H9 (cell line): ENCODE data around the gene ALDH1A3. TPM values are rescaled to one million over a fixed set of nuclear protein-coding genes. Genes with fewer than 3 reads are reported as not detected.
A peak's percentile ranks its signal among the peaks of the same experiment; 100 is the strongest.

Source experiments
- DNase-seq: peaks from one replicate; pipeline ENCODE4 v3.0.0-alpha.2; 2017
- H2AFZ ChIP-seq: one replicate; pipeline ENCODE4 v1.6.1; 2013; ENCODE audit warnings: mild to moderate bottlenecking, low read length, control low read depth, moderate library complexity
- H2AK5ac ChIP-seq: 2 replicates; pipeline ENCODE4 v1.6.1; 2013; ENCODE audit warnings: low read length, control low read depth, mixed read lengths; ENCODE audit not compliant: insufficient read length
- H2BK120ac ChIP-seq: one replicate; pipeline ENCODE4 v1.6.1; 2013; ENCODE audit warnings: low read depth, mild to moderate bottlenecking, low read length, control low read depth, inconsistent platforms; ENCODE audit not compliant: poor library complexity, severe bottlenecking
- H2BK12ac ChIP-seq: 2 replicates; pipeline ENCODE4 v1.6.1; 2013; ENCODE audit warnings: low read length, control low read depth, mixed read lengths, low read depth; ENCODE audit not compliant: insufficient read length
- H2BK15ac ChIP-seq: 2 replicates; pipeline ENCODE4 v1.6.1; 2013; ENCODE audit warnings: low read depth, low read length, control low read depth
- H2BK20ac ChIP-seq: one replicate; pipeline ENCODE4 v1.6.1; 2013; ENCODE audit warnings: low read depth, mild to moderate bottlenecking, low read length, control low read depth, inconsistent platforms; ENCODE audit not compliant: poor library complexity, severe bottlenecking
- H2BK5ac ChIP-seq: 2 replicates; pipeline ENCODE4 v1.6.1; 2013; ENCODE audit warnings: low read length, control low read depth, mixed read lengths; ENCODE audit not compliant: insufficient read length
- H3K14ac ChIP-seq: 2 replicates; pipeline ENCODE4 v1.6.1; 2013; ENCODE audit warnings: low read length, control low read depth; ENCODE audit not compliant: insufficient read depth
- H3K18ac ChIP-seq: 2 replicates; pipeline ENCODE4 v1.6.1; 2013; ENCODE audit warnings: low read depth, mild to moderate bottlenecking, mixed read lengths, low read length, control low read depth; ENCODE audit not compliant: insufficient read length
- H3K23ac ChIP-seq: 2 replicates; pipeline ENCODE4 v1.6.1; 2013; ENCODE audit warnings: low read length, control low read depth, mixed read lengths, low read depth; ENCODE audit not compliant: insufficient read length
- H3K23me2 ChIP-seq: 2 replicates; pipeline ENCODE4 v1.6.1; 2013; ENCODE audit warnings: low read depth, mild to moderate bottlenecking, mixed read lengths, low read length, control low read depth; ENCODE audit not compliant: insufficient read length, poor library complexity, severe bottlenecking
- H3K27ac ChIP-seq: 2 replicates; pipeline ENCODE4 v1.5.1; 2013; ENCODE audit warnings: low read length, control low read depth, mixed read lengths, low read depth; ENCODE audit not compliant: insufficient read length
- H3K27me3 ChIP-seq: 2 replicates; pipeline ENCODE4 v1.6.1; 2013; ENCODE audit warnings: low read length, control low read depth, inconsistent platforms; ENCODE audit not compliant: insufficient read depth
- H3K4ac ChIP-seq: 2 replicates; pipeline ENCODE4 v1.6.1; 2013; ENCODE audit warnings: low read depth, mild to moderate bottlenecking, control low read depth, inconsistent platforms, low read length, moderate library complexity
- H3K4me1 ChIP-seq: 2 replicates; pipeline ENCODE4 v1.6.1; 2013; ENCODE audit warnings: low read length, control low read depth, inconsistent platforms; ENCODE audit not compliant: insufficient read depth
- H3K4me2 ChIP-seq: 2 replicates; pipeline ENCODE4 v1.6.1; 2013; ENCODE audit warnings: low read length, control low read depth, mixed read lengths; ENCODE audit not compliant: insufficient read length, insufficient read depth
- H3K56ac ChIP-seq: 2 replicates; pipeline ENCODE4 v1.6.1; 2013; ENCODE audit warnings: low read depth, mild to moderate bottlenecking, mixed read lengths, low read length, control low read depth; ENCODE audit not compliant: insufficient read length
- H3K79me1 ChIP-seq: 2 replicates; pipeline ENCODE4 v1.6.1; 2013; ENCODE audit warnings: low read depth, mild to moderate bottlenecking, moderate library complexity, low read length, control low read depth, inconsistent platforms; ENCODE audit not compliant: insufficient read depth, poor library complexity, severe bottlenecking
- H3K79me2 ChIP-seq: 2 replicates; pipeline ENCODE4 v1.6.1; 2013; ENCODE audit warnings: low read length, control low read depth, inconsistent platforms; ENCODE audit not compliant: insufficient read depth
- H3K9ac ChIP-seq: 2 replicates; pipeline ENCODE4 v1.6.1; 2013; ENCODE audit warnings: low read length, control low read depth, mixed read lengths; ENCODE audit not compliant: insufficient read length; ENCODE audit errors: extremely low read depth
- H3K9me3 ChIP-seq: one replicate; pipeline ENCODE4 v1.6.1; 2013; ENCODE audit warnings: low read depth, low read length, inconsistent platforms; ENCODE audit not compliant: control insufficient read depth
- H3T11ph ChIP-seq: one replicate; pipeline ENCODE4 v1.6.1; 2013; ENCODE audit warnings: mild to moderate bottlenecking, low read length, control low read depth, inconsistent platforms
- H4K20me1 ChIP-seq: one replicate; pipeline ENCODE4 v1.6.1; 2013; ENCODE audit not compliant: control insufficient read depth, insufficient read length, insufficient read depth
- H4K5ac ChIP-seq: 2 replicates; pipeline ENCODE4 v1.6.1; 2013; ENCODE audit warnings: low read depth, mild to moderate bottlenecking, mixed read lengths, low read length, control low read depth; ENCODE audit not compliant: insufficient read length
- H4K8ac ChIP-seq: replicated peaks from 2 replicates; pipeline ENCODE4 v1.6.1; 2013; ENCODE audit warnings: low read length, control low read depth, mixed read lengths, low read depth; ENCODE audit not compliant: insufficient read length
- H4K91ac ChIP-seq: 2 replicates; pipeline ENCODE4 v1.6.1; 2013; ENCODE audit warnings: low read depth, mild to moderate bottlenecking, moderate library complexity, mixed read lengths, low read length, control low read depth; ENCODE audit not compliant: insufficient read length
- H3K27ac Mint-ChIP-seq, 3 experiments: 2 replicates in 2 of 3; 3 replicates in 1 of 3; pipeline ENCODE4 v1.8.0; 2020 to 2021; ENCODE audit warnings: mixed read lengths in 3 of 3, mild to moderate bottlenecking in 1 of 3, moderate library complexity in 1 of 3
- H3K27me3 Mint-ChIP-seq: 2 replicates; pipeline ENCODE4 v1.8.0; 2021; ENCODE audit warnings: low read depth, mild to moderate bottlenecking, moderate library complexity, mixed read lengths
- H3K36me3 Mint-ChIP-seq, 3 experiments: 2 replicates in 2 of 3; 3 replicates in 1 of 3; pipeline ENCODE4 v1.8.0; 2020 to 2021; ENCODE audit warnings: low read depth in 3 of 3, mixed read lengths in 3 of 3; ENCODE audit not compliant: insufficient read depth in 1 of 3
- H3K4me1 Mint-ChIP-seq, 2 experiments: 2 replicates each; pipeline ENCODE4 v1.8.0; 2020; ENCODE audit warnings: mixed read lengths in 2 of 2
- H3K4me3 Mint-ChIP-seq, 2 experiments: 2 replicates in 1 of 2; 3 replicates in 1 of 2; pipeline ENCODE4 v1.8.0; 2020 to 2021; ENCODE audit warnings: mild to moderate bottlenecking in 2 of 2, mixed read lengths in 2 of 2, moderate library complexity in 1 of 2
- H3K9me3 Mint-ChIP-seq, 2 experiments: 2 replicates in 1 of 2; 3 replicates in 1 of 2; pipeline ENCODE4 v1.8.0; 2020; ENCODE audit warnings: mild to moderate bottlenecking in 2 of 2, mixed read lengths in 2 of 2, moderate library complexity in 1 of 2
- CTCF ChIP-seq: fragments of 200-600 bp; sonication (generic); conservative IDR thresholded peaks from 3 replicates; pipeline ENCODE4 v1.8.0; 2021; ENCODE audit warnings: antibody characterized with exemption, mild to moderate bottlenecking
- WGBS: extraction: QIAGEN DNeasy Blood & Tissue Kit; methylation state at CpG from one replicate; pipeline ENCODE4 v1.1.7; 2013; ENCODE audit warnings: missing lambda C conversion rate, low lambda C conversion rate, mixed read lengths; ENCODE audit not compliant: insufficient read length; ENCODE audit errors: extremely low coverage; 5-methylcytosine and 5-hydroxymethylcytosine counted together
- total RNA-seq: library from RNA; stranded (reverse); gene quantifications from 2 replicates; pipeline ENCODE4 v1.2.1, GENCODE V29; 2021

ALDH1A3 gene
- total RNA-seq, 1 experiment from 2014 or later: 9.2 TPM

DNA sequence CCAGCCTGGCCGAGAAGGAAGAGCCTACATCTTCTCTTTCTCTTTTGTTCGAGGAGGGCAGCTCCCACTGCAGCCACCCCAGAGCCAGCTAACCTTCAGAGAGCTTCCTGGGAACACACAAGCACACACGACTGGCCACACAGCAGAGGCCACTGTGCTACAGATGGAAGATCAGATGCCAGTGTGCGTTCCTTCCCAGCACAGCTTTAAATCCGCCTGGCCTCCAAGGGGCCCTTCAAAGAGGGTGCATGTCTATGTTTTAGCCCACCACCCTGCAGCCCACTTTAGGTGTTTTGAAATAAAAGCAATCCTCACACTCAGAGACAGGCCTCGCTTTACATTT lies 12.4 kb downstream of the ALDH1A3 start:
- Histone ChIP-seq H3K18ac (no peak overlapping the region), H3K23ac (no peak overlapping the region), H3K4ac (no peak overlapping the region), H4K91ac (no peak overlapping the region), H3K4me1 (no peaks in the 10 kb centered on the region), H2BK12ac (no peak overlapping the region), H2BK120ac (no peak overlapping the region), H3K9me3 (no peaks in the 10 kb centered on the region), H4K8ac (no peak overlapping the region), H4K5ac (no peak overlapping the region), H3K23me2 (no peaks in the 10 kb centered on the region), H2BK5ac (no peak overlapping the region), H3K79me1 (no peaks in the 10 kb centered on the region), H3K56ac (no peak overlapping the region), H3K14ac (no peak overlapping the region), H2AK5ac (no peak overlapping the region), H3K4me2 (no peak overlapping the region), H3K27ac (no peak overlapping the region), H3K79me2 (no peaks in the 10 kb centered on the region), H3K9ac (no peak overlapping the region), H3T11ph (no peak overlapping the region), H2AFZ (no peak overlapping the region), H3K27me3 (no peaks in the 10 kb centered on the region), H4K20me1 (no peaks in the 10 kb centered on the region), H2BK20ac (no peak overlapping the region), H2BK15ac (no peak overlapping the region)
- peaks cover 7 to 17% of the 10 kb centered on the region in 2 experiments; a peak in 3 of 4 replicates for H3K4me1 Mint-ChIP-seq
- no CpG with 5 or more reads among the region's 6 CpGs for WGBS
- no peaks in the 10 kb centered on the region for H3K9me3 Mint-ChIP-seq
- no peak for DNase-seq
- 0 out of 3 replicates have a peak, but pooled peaks have one; percentile 7 for TF ChIP-seq CTCF
- H3K36me3 Mint-ChIP-seq: peaks cover 0 to 5% (median 0%) of the 10 kb centered on the region in 3 experiments; a peak in 2 of 7 replicates
- no peak overlapping the region for H3K27ac Mint-ChIP-seq
- no peaks in the 10 kb centered on the region; the same call in 1 of the 2 replicates for H3K27me3 Mint-ChIP-seq
- no peak overlapping the region for H3K4me3 Mint-ChIP-seq
